RWPE2 (cell line): ENCODE data around the gene MYO5A.

Source experiments
- ATAC-seq: fragments of 200-7000 bp; cut with Tn5 transposase; 3 replicates; pipeline ENCODE4 v1.9.1; 2021; ENCODE audit warnings: low read depth
- DNase-seq: peaks from one replicate; pipeline ENCODE4 v3.0.0-alpha.2; 2020; ENCODE audit warnings: low spot score
- H3K27ac ChIP-seq: fragments of 450-650 bp; 2 replicates; pipeline ENCODE4 v1.5.1; 2017; ENCODE audit warnings: mild to moderate bottlenecking; ENCODE audit not compliant: poor library complexity, severe bottlenecking
- H3K27me3 ChIP-seq: fragments of 250-450 bp; sonication (Bioruptor Pico); 2 replicates; pipeline ENCODE4 v1.5.1; 2021; ENCODE audit warnings: mild to moderate bottlenecking, moderate library complexity; ENCODE audit not compliant: insufficient read depth, poor library complexity, severe bottlenecking
- H3K36me3 ChIP-seq: fragments of 250-450 bp; sonication (Bioruptor Pico); 2 replicates; pipeline ENCODE4 v1.5.1; 2020; ENCODE audit warnings: low read depth, mild to moderate bottlenecking, moderate library complexity
- H3K4me1 ChIP-seq: fragments of 250-450 bp; sonication (Bioruptor Pico); 2 replicates; pipeline ENCODE4 v1.5.1; 2021; ENCODE audit warnings: mild to moderate bottlenecking, moderate library complexity; ENCODE audit not compliant: insufficient read depth, poor library complexity, severe bottlenecking
- H3K4me3 ChIP-seq: fragments of 250-450 bp; sonication (Bioruptor Pico); 2 replicates; pipeline ENCODE4 v1.5.1; 2021; ENCODE audit warnings: mild to moderate bottlenecking, moderate library complexity; ENCODE audit not compliant: severe bottlenecking
- H3K9me3 ChIP-seq: fragments of 250-450 bp; sonication (Bioruptor Pico); 2 replicates; pipeline ENCODE4 v1.5.1; 2021; ENCODE audit warnings: mild to moderate bottlenecking, moderate library complexity; ENCODE audit not compliant: severe bottlenecking
- TF ChIP-seq, protein P1 (sequence below): fragments of 450-650 bp; IDR thresholded peaks from one replicate; pipeline ENCODE4 v1.5.1; 2017; ENCODE audit warnings: mild to moderate bottlenecking, moderate library complexity; ENCODE audit not compliant: poor library complexity, severe bottlenecking

Gene MYO5A

DNA sequence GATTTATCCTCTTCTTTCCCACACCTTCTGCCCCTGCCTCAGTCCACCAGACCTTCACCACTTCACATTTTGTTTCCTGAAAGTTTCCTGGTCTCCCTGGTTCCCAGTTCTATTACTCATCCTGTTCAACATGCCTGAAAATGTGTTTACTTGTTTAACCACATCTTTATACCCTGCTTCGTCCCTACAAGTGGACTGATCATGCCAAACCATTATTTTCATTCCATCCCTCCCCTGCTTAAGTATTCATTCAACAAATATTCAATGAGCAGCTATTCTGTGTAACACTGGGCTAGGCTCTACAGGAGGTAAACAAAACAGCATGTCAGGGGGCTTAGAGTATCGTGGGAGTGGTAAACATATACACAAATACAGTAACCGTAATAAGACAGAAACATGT lies 5.5 kb downstream of the MYO5A start:
- Histone ChIP-seq H3K4me1 (peaks cover 24% of the 10 kb centered on the region), H3K36me3 (no peaks in the 10 kb centered on the region), H3K4me3 (no peak overlapping the region), H3K9me3 (no peaks in the 10 kb centered on the region), H3K27me3 (no peaks in the 10 kb centered on the region), H3K27ac (peak overlapping the region; percentile 2)
- DNase-seq, result no peak
- TF ChIP-seq, protein P1, sequence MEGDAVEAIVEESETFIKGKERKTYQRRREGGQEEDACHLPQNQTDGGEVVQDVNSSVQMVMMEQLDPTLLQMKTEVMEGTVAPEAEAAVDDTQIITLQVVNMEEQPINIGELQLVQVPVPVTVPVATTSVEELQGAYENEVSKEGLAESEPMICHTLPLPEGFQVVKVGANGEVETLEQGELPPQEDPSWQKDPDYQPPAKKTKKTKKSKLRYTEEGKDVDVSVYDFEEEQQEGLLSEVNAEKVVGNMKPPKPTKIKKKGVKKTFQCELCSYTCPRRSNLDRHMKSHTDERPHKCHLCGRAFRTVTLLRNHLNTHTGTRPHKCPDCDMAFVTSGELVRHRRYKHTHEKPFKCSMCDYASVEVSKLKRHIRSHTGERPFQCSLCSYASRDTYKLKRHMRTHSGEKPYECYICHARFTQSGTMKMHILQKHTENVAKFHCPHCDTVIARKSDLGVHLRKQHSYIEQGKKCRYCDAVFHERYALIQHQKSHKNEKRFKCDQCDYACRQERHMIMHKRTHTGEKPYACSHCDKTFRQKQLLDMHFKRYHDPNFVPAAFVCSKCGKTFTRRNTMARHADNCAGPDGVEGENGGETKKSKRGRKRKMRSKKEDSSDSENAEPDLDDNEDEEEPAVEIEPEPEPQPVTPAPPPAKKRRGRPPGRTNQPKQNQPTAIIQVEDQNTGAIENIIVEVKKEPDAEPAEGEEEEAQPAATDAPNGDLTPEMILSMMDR, result no peak
- peak; percentile 77 for ATAC-seq

DNA sequence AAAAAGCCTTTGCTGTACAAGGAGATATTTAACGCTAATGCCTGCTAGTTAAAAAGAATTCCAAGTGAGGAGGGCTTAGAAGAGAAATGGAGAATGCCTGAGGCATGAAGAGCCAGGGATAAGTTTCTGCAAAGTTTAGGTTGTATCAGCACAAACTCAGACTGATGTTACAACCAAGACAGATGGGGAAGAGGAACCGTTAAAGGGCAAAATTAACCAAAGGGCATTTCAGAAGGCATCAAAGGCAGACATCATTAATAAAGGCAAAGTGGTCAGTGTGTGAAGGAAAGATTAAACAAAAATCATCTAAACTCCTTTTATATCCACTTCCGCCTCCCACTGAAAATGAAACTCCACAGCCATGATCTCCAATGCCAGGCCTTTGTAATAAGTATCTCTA lies 7.0 kb downstream of the MYO5A start:
- TF ChIP-seq, protein P1, result no peak

DNA sequence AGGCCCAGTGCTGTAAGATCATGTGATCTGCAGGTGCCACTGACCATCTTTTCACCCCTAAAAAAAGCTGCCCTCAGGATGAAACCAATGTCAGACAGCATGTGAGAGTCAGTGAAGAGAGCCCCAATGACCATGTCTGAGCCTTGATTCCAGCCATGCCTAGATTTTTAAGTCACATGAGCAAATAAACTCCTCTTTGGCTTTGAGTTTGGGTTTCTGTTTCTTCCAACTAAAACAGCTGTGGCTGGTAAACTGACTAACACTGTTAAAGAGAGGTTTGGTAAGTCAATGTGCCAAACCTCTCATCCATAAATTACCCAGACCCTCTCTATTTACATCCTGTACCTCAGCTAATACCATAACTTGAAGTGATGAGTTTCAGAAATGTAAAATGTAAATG lies 8.3 kb downstream of the MYO5A start:
- no peak overlapping the region for H3K4me3 ChIP-seq
- H3K36me3 ChIP-seq, result no peaks in the 10 kb centered on the region
- DNase-seq, result no peak
- no peak overlapping the region for H3K27ac ChIP-seq
- H3K4me1 ChIP-seq, result peaks cover 18% of the 10 kb centered on the region
- TF ChIP-seq, protein P1, result no peak
- no peaks in the 10 kb centered on the region for H3K9me3 ChIP-seq
- no peak for ATAC-seq
- H3K27me3 ChIP-seq, result no peaks in the 10 kb centered on the region

More for the DNA sequence above, 7.0 kb downstream of the MYO5A start:
- DNase-seq, result no peak
- ATAC-seq, result no peak
- no peaks in the 10 kb centered on the region for H3K27me3 ChIP-seq
- H3K4me3 ChIP-seq, result no peak overlapping the region
- H3K9me3 ChIP-seq, result no peaks in the 10 kb centered on the region
- no peak overlapping the region for H3K27ac ChIP-seq
- H3K36me3 ChIP-seq, result no peaks in the 10 kb centered on the region
- peaks cover 18% of the 10 kb centered on the region for H3K4me1 ChIP-seq

DNA sequence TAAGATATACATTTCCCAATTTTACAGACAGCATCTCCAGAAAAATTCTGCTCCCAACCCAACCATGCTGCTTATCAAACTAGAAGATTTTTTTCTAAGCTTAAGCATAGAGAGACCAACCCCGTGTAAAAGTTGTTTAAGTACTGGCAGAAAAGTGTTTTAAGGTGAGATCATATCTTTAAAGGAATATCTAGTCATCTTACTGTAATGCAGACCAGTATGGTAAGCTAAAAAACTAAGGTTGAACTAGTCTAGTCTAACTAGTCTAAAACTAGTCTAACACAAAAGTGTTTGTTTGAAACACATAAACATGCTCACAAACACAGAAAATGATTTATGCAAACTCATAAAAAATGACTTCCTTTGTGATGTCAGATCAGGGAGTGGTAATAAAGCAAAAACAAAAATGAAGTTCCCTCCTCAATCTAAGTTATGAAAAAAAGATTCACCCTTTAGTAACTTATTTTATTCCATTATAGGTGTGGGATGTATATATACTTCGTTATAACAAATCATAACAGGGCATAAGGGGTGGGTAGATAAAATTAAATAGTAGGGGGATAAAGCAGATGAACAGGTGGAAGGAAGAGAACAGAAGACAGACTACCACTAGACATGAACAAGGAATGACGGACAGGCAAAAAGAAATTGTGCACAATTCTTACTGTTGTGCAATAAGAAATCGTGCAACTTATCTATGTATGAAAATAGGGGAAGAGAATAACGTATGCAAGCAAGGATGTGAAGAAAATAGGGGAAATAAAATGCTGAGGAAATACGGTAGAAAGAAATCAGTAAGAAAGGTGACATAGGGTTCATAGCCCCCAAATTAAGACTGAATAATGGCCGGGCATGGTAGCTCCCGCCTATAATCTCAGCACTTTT lies 10.0 kb downstream of the MYO5A start:
- TF ChIP-seq, protein P1, result no peak
- Histone ChIP-seq H3K4me1 (peaks cover 17% of the 10 kb centered on the region), H3K4me3 (no peak overlapping the region), H3K27me3 (no peaks in the 10 kb centered on the region), H3K27ac (no peak overlapping the region), H3K36me3 (no peaks in the 10 kb centered on the region), H3K9me3 (no peaks in the 10 kb centered on the region)
- DNase-seq (no peak), ATAC-seq (0 out of 3 replicates have a peak, but pooled peaks have one; percentile 19)

DNA sequence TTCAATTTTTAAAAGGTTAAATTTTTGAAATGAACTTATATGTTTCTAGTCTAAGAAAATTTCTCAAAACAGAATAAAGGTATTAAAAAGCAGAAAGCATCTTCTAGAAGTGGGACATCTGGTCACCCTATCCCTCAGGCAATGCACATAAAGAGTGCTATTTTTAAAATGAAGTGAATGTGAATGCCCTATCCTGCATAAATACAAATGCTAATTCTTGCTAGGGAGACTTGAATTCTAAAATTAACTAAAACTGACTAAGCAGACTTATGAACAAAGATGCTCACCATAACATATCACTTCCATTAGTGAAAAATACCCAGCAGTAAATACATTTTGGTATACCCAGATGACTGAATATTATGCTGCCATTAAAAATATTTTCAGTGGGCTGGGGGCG lies 11.7 kb downstream of the MYO5A start:
- Histone ChIP-seq H3K27me3 (no peaks in the 10 kb centered on the region), H3K9me3 (no peaks in the 10 kb centered on the region), H3K4me1 (peaks cover 8% of the 10 kb centered on the region), H3K27ac (no peak overlapping the region), H3K4me3 (no peak overlapping the region), H3K36me3 (no peaks in the 10 kb centered on the region)
- TF ChIP-seq, protein P1, result no peak
- ATAC-seq, result no peak
- DNase-seq, result no peak
